ENCODE results near the gene ARFGAP2. TPM values are rescaled to one million over a fixed set of nuclear protein-coding genes. Genes with fewer than 3 reads are reported as not detected.

Gene ARFGAP2
- total RNA-seq, 4 donors from 2014 or later, result 144 to 225 (median 163) TPM

DNA sequence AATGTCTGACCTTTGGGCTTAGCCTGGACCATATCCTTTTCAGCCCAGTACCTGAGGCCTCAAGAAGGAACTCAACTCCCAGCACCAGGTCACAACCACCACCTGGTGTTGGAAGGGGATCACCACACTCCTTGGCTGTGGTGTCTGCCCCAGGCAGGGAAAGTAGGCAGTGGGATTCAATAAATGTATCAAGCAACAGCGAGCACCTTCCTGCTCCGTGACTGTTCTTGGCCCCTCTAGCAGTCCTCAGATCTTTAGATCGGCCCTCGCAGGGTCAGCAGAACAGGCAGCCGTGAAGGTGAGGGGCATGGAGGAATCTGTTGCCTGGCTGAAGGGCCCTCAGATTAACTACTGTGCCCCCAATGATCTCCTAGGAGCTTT, 15.9 kb downstream of the ARFGAP2 start:
- Histone ChIP-seq H3K4me3 (no peak overlapping the region), H3K4me1 (no peaks in the 10 kb centered on the region), H3K9me3 (no peaks in the 10 kb centered on the region), H3K27me3 (no peaks in the 10 kb centered on the region), H3K36me3 (peaks cover 0 to 38% (median 0%) of the 10 kb centered on the region in 3 donors), H3K27ac (no peak overlapping the region)
- no peak for TF ChIP-seq POLR2A (IDR thresholded peaks at IDR 0.05)
- TF ChIP-seq, protein P1, sequence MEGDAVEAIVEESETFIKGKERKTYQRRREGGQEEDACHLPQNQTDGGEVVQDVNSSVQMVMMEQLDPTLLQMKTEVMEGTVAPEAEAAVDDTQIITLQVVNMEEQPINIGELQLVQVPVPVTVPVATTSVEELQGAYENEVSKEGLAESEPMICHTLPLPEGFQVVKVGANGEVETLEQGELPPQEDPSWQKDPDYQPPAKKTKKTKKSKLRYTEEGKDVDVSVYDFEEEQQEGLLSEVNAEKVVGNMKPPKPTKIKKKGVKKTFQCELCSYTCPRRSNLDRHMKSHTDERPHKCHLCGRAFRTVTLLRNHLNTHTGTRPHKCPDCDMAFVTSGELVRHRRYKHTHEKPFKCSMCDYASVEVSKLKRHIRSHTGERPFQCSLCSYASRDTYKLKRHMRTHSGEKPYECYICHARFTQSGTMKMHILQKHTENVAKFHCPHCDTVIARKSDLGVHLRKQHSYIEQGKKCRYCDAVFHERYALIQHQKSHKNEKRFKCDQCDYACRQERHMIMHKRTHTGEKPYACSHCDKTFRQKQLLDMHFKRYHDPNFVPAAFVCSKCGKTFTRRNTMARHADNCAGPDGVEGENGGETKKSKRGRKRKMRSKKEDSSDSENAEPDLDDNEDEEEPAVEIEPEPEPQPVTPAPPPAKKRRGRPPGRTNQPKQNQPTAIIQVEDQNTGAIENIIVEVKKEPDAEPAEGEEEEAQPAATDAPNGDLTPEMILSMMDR (IDR thresholded peaks at IDR 0.05), result no peak
- DNase-seq, result no peak

DNA sequence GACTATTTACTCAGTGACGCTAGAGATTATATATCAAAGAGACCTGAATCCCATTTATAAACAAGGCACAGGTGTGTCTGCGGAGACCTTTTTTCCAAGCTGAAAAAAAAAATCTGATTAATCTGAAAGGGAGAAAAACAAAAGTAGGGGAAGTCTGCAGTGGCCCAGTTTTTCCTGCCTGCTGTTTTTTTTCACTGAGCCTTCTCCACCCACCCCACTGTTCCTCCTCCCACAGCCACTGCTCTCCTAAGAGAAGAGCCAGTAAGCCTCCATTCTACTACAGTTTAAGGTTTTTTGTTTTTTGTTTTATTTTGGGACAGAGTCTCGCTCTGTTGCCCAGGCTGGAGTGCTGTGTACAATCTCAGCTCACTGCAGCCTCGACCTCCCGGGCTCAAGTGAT, 18.4 kb downstream of the ARFGAP2 start:
- Histone ChIP-seq H3K27me3 (no peaks in the 10 kb centered on the region), H3K4me1 (peaks cover 0 to 7% (median 2%) of the 10 kb centered on the region in 4 donors), H3K9me3 (no peaks in the 10 kb centered on the region), H3K36me3 (peaks cover 0 to 12% (median 0%) of the 10 kb centered on the region in 3 donors), H3K4me3 (no peak overlapping the region), H3K27ac (no peak overlapping the region)
- TF ChIP-seq POLR2A (IDR thresholded peaks at IDR 0.05), result no peak
- TF ChIP-seq, protein P1 (IDR thresholded peaks at IDR 0.05), result no peak
- no peak for DNase-seq

GRCh38 chr11:47157805-47158204, 18.9 kb downstream of the ARFGAP2 start:
- no peak for TF ChIP-seq POLR2A (IDR thresholded peaks at IDR 0.05)
- TF ChIP-seq, protein P1 (IDR thresholded peaks at IDR 0.05), result no peak
- no peak overlapping the region for H3K27ac ChIP-seq
- H3K27me3 ChIP-seq, result no peaks in the 10 kb centered on the region
- no peaks in the 10 kb centered on the region for H3K9me3 ChIP-seq
- H3K36me3 ChIP-seq, result peaks cover 0 to 10% (median 0%) of the 10 kb centered on the region in 3 donors
- DNase-seq, result no peak
- peaks cover 0 to 12% (median 2%) of the 10 kb centered on the region in 4 donors for H3K4me1 ChIP-seq
- H3K4me3 ChIP-seq, result no peak overlapping the region

- TF ChIP-seq POLR2A (IDR thresholded peaks at IDR 0.05), result no peak
- TF ChIP-seq, protein P1 (IDR thresholded peaks at IDR 0.05), result no peak
- Histone ChIP-seq H3K4me1 (peaks cover 0 to 14% (median 2%) of the 10 kb centered on the region in 4 donors), H3K4me3 (no peak overlapping the region), H3K36me3 (peaks cover 0 to 10% (median 0%) of the 10 kb centered on the region in 3 donors), H3K27me3 (no peaks in the 10 kb centered on the region), H3K27ac (no peak overlapping the region), H3K9me3 (no peaks in the 10 kb centered on the region)
- no peak for DNase-seq
These were observed 19.7 kb downstream of the ARFGAP2 start for GRCh38 chr11:47156951-47157350.

DNA sequence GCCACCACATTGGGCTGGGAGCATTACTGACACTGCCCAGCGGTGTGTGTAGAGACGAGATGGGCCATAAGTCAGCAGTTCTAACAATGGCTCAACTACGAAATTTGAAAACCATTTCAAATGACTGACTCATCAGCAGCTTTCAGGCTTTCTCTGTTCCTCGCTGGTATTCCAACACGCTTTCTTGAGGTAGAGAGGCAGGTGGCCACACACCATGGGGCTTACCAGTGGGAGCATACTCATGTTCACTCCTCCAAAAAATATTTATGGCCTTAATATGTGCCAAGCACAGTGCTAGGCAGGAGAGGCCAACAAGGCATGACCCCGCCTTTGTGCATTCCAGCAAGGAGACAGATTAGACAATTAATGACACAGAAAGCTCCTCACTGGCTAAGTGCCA, 20.3 kb downstream of the ARFGAP2 start:
- Histone ChIP-seq H3K4me3 (no peak overlapping the region), H3K4me1 (peaks cover 0 to 14% (median 2%) of the 10 kb centered on the region in 4 donors), H3K9me3 (no peaks in the 10 kb centered on the region), H3K27ac (no peak overlapping the region), H3K36me3 (peaks cover 0 to 10% (median 0%) of the 10 kb centered on the region in 3 donors), H3K27me3 (no peaks in the 10 kb centered on the region)
- TF ChIP-seq, protein P1 (IDR thresholded peaks at IDR 0.05), result no peak
- no peak for TF ChIP-seq POLR2A (IDR thresholded peaks at IDR 0.05)
- no peak for DNase-seq

DNA sequence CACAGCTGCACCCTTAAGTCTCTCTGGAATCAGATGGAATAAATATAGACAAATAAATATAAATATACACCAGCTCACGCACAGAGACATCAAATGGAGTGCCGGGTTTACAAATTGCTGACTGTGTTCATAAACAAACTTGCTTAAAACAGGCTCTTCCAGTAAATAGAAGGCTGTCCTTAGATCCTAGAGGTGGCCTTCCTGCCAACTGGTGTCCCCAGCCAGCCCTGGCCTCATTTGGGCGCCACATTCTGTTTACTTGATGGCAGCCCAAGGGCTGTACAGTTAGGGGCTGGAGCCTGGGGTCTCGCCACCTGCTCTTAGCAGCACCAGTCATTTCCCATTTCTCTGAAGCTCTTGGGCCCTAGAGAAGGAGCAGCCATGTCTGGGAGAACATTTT, 20.8 kb downstream of the ARFGAP2 start:
- Histone ChIP-seq H3K9me3 (no peaks in the 10 kb centered on the region), H3K27ac (no peak overlapping the region), H3K36me3 (peaks cover 0 to 10% (median 0%) of the 10 kb centered on the region in 3 donors), H3K4me3 (no peak overlapping the region), H3K4me1 (peaks cover 0 to 14% (median 2%) of the 10 kb centered on the region in 4 donors), H3K27me3 (no peaks in the 10 kb centered on the region)
- no peak for TF ChIP-seq POLR2A (IDR thresholded peaks at IDR 0.05)
- TF ChIP-seq, protein P1 (IDR thresholded peaks at IDR 0.05), result no peak
- no peak for DNase-seq
